Measurements from ENCODE around the gene PTPRM.

GRCh38 chr18:7585276-7585670 is 18.2 kb downstream of the PTPRM start:
- no peak for TF ChIP-seq ZNF274 (IDR thresholded peaks at IDR 0.05; ENCODE audit: low read depth, low read length)
- no peak for TF ChIP-seq YY1 (IDR thresholded peaks at IDR 0.05; ENCODE audit: insufficient read depth, insufficient read length)
- no peak for TF ChIP-seq SUZ12 (IDR thresholded peaks at IDR 0.05; ENCODE audit: extremely low read depth, insufficient read depth, insufficient read length)
